ENCODE data around the gene GFER.

The GFER gene

DNA sequence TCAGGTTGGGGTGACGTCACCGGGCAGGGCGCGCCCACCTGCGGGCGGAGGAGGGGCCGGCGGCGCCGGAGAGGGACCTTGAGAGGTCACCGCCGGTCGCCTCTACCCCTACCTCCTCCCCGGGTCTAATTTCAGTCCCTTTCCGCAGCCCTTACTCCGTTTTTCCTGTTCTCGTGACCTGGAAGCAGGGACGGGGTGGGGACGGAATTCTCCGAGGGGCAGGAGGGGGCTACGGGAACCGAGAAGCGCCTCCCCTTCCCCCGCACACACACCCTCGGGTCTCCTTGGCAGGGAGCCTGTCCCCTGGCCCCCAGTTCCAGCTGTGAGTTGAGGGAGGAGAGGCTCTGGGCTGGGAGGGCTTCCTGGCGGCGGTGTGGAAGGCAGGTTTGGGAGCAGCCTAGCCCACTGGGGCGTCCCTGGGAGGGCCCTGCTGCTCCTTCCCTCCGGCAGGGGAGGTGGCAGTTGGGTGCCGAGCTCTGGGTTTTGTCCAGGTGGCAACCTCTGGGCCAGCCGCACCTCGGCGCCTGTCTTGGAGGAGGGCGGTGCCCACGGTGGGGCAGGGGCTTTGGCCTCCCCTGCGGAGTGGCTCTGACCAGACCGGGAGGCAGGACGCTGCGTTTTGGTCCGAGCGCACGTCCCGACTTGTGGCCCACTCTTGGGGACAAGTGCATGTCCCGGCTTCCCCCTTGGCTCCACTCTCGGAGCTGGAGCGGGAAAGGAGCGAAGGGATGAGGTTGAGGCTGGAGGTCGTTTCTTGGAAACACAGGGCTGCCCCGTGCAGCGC is 6.5 kb downstream of the GFER start:
- DNase-seq: peak in 2 of 5 experiments; percentile 28 to 46

DNA sequence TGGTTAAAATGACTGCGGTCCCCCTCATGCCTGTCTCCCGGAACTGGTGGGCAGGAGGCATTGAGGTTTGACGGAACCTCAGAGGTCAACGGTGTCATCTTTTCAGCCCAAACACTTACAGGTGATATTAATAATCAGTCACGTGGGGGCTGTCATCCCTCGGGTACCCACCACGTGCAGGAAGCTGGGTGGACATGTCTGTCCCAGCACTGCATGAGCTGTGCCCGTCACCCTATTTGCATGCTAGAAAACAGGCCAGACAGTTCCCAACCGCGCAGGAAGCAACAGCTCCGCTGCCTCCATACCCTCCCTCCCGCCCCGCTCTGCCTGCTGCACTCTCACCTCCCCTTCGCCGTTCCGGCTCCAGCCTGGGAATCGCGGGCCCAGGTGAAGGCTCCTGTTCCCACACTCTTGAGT is 7.2 kb downstream of the GFER start:
- DNase-seq: peak in 3 of 5 experiments; percentile 25 to 71 (median 61)

DNA sequence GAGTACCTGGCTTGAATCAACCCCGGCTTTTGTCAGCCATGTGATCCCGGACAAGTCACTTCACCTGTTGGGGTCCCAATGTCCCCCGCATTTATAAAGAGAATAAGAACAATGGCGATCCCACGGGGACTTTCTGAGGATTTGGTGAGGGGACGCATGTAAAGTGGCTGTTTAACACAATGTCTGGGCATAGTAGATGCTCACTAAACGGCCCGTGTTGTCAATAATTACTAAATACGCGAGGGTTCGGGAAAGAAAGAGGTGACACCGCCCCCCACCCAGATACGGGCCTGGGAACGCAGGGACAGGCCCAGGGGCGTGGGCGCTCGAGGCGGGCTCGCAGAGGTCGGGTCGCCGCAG is 7.6 kb downstream of the GFER start:
- DNase-seq: no peak

DNA sequence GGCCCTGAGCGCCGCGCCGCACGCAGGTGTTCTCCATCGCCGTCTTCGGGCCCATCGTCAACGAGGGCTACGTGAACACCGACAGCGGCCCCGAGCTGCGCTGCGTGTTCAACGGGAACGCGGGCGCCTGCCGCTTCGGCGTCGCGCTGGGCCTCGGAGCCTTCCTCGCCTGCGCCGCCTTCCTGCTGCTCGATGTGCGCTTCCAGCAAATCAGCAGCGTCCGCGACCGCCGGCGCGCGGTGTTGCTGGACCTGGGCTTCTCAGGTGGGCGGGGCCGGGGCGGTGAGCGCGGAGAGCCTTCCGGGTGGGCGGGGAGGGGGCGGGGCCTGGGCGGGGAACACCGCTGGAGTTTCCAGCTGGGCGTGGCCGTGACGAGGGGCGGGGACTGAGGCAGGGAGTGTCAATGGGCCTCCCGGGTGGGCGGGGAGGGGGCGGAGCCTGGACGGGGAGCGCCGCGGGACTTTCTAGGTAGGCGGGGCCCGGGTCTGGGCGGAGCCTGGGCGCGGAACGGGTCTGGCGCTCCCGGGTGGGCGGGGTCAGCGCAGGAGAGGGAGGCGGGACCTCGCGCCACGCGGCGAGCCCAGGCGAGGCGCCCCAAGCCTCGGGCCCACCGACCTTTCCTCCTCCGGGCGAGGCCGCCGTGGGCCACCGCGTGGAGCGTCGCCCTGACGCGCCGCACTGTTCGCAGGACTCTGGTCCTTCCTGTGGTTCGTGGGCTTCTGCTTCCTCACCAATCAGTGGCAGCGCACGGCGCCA is 8.1 kb downstream of the GFER start:
- DNase-seq: peak; percentile 90 to 99 (median 97)

DNA sequence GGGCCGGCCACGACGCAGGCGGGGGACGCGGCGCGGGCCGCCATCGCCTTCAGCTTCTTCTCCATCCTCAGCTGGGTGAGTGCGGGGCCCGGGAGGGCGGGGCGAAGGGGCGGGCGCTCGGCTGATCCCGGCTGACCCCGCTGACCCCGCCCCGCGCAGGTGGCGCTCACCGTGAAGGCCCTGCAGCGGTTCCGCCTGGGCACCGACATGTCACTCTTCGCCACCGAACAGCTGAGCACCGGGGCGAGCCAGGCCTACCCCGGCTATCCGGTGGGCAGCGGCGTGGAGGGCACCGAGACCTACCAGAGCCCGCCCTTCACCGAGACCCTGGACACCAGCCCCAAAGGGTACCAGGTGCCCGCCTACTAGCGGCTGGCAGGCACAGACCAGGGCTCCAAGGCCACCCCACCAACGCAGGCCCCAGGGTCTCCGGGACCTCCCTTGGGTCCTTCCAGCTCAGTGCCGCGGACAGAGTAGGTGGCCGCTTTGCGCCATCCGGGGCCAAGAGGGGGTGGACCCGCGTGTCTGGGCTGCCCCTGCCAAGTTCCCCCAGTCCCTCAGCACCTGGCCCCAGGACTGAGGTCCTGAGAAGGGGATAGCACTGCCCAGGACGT is 8.8 kb downstream of the GFER start:
- peak in 1 of 5 experiments; percentile 23 for DNase-seq

DNA sequence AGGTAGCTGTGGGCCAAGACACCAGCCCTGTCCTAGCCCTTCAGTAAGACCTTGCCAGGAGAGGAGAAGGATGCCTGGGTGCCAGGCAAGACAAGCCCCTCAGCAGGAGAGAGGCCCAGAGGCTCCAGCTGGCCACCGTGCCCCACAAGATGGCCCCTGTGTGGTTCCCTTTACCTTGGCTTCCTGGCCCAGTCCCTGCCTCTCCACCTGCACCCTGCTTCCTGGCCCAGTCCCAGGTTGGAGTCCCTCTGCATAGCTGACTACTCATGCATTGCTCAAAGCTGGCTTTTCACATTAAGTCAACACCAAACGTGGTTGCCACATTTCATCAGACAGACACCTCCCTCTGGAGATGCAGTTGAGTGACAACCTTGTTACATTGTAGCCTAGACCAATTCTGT is 9.7 kb downstream of the GFER start:
- DNase-seq: peak in 1 of 5 experiments; percentile 48

DNA sequence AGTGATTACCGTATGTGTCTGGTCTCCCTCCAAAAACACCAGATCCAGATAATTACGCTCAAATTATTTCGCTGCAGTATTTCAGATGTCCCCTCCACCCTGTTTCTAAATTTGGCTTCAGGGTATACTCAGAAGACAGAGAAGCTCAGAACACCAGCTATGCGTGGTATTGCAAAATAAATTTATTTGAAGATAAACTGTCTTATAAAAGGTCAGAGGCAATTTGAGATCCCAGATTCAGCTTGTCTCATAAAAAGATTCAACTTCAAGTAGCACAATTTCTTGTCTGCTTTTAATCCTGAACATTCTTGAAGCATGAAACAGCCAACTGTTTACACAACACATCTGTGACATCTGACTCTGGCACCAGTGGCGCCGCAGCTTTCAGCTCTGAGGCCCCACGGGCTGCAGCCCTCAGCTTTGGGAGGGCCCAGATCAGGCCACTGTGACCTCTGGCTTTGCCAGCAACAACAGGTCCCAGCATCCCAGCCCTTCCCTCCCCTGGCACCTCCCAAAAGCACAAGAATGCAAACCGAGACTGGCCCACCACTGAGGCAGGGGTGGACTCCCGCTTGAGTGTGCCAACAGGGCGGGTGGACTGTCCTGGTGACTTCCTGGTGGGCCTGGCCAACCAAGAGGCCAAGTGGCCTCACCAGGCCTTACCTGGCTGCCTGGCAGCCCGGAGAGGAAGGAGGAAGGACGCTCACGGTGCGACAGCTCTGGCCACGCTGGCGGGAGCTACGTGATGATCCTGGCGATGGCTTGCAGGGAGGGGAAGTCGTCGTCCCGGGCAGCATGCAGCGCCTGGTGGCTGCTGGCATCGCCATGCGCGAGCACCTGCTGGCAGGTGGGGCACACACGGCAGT is 13.7 kb downstream of the GFER start:
- DNase-seq: no peak

DNA sequence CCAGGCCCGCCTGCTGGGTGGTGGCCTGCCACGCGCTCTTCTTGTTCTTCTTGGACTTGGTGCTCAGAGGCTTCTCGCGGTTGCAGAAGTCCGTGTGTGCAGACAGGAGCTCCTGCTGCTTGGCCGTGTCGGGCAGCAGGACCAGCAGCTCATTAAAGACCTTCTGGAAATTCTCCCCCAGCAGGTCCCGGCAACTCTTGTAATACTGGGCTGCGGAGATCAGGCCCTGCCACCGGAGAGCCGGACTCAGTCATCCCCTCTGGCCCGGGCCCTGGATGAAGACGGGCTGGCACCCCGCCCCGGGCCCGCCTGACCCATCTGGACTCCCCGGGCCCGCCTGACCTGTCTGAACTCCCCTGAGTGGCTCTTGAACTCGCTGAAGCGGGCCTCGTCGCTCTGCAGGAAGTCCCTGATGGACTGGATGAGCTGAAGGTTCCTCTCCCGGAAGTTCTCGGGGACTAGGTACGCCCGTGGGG is 14.4 kb downstream of the GFER start:
- no peak for DNase-seq

DNA sequence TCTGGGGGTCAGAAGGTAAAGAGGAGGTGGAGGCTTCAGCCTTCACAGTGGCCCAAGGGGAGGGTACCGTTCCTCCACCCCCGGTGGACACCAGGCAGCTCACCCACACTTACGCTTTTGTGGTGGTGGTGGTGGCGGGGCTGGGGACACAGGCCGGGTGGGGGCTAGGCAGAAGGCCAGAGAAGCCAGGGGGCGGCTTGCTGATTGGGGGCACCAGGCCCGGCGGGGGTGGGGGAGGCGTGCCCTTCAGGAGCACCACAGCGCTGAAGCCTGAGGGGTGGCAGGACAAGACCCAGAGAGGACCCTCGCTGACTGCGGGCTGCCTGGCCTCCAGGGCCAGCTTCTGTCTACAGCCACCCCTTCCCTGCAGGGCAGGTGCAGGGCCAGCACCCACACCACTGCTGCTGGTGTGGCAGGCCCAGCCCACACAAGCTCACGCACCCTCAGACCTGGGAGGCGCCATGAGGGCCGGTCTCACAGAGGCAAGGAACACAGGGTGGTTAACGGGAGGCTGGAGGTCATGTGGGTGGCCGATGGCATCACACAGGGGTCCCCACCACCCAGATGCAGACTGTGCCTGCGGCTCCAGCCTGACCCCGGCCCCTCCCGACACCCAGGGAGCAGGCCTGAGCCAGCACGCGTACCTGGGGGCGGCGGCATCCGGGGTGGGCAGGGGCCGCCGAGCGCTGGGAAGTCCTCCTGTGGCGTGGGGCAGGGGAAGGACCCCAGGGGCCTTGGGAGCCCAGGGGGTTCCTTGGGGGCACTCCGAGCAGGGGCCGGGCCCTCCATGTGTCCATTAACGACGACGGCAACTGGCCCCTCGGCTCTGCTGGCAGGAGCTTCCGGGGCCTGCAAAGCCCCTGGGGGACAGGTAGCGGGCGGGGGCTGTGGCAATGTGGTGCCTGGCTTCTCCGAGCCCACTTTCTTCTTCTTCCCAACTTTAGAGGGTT is 15.1 kb downstream of the GFER start:
- DNase-seq: no peak

DNA sequence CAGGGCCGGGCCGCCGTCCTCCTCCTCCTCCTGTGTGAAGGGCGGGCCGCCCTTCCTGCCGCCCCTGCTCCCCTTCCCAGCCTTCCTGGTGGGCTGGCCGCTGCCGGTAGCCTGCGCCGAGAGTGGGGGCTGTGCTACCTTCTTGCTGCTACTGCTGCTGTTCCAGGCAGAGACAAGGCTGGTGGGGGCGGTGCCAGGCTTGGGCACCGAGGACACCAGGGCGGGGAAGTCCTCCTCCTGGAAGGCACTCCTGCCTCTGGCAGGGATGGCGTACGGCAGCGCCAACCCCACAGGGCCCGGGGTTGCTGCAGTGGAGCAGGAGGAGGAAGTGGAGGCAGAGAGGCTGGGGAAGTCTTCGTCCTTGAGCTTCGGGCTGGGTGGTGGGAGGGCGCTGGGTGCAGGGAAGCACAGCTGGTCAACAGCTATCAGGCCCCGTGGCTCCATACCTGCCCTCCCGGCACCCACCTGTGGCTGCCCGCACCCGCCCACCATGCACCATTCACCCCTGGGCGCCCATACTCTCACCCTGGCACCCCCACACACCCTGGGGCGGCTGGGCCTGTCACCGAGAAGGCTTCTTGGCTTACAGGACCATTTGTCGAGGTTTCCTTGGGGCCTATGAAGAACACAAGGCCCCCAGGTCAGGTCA is 16.0 kb downstream of the GFER start:
- no peak for DNase-seq

DNA sequence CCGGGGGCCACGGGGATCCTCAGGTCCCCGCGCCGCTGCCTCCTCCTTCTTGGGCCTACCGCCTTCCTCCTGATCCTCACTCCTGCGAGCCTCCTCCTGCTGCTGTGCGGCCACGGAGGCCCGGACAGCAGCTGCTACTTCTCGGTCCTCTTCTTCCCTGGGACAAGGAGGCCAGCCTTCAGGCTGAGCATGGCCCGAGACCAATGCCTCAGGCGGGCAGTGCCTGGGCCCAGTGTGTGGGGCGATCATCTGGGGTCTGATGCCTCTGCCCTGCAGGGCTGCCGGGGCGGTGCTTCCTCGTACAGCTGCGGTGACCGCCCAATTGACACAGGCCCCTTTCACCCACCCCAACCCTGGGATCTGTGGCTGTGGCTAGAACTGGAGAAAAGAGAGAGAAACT is 17.0 kb downstream of the GFER start:
- DNase-seq: no peak

DNA sequence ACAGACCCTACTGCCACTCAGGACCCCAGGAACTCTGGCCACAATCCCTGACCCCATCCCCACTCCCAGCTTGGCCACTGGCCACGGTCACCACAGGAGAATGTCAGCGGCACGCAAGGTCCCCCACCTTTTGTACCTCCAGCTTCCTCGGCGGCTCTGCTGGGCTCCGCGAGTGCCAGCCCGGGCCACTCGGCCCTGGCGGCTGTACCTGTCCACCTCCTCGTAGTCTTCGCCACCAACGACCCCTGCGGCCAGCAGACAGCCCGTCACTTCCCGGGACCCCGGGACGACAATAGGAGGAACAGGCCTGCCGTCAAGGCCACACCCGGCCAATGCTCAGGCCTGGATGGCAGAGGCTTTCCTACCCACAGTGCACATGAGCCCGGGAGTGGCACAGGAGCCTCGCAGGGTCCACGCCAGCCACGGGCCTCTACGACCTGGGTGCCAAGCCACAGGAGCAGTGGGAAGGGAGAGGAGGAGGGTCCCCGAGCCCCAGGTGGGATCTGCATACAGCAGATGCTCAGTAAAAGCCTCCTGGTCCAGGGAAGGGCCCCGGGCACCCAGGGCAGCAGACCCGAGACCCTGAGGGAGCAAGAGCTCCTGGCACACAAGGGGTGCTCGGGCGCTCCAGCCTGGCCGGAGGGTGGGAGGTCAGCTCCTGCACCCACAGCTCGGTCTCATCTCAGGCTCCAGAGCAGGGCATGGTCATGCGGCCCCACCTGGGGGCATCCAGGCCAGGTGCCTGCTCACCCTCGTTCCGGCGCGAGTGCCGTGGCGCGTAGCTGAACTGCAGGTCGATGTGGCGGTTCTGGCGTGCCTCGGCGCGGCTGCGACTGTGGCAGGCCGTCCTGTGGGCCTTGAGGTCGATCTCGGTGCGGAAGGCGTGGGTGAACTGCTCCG is 17.7 kb downstream of the GFER start:
- DNase-seq: no peak

DNA sequence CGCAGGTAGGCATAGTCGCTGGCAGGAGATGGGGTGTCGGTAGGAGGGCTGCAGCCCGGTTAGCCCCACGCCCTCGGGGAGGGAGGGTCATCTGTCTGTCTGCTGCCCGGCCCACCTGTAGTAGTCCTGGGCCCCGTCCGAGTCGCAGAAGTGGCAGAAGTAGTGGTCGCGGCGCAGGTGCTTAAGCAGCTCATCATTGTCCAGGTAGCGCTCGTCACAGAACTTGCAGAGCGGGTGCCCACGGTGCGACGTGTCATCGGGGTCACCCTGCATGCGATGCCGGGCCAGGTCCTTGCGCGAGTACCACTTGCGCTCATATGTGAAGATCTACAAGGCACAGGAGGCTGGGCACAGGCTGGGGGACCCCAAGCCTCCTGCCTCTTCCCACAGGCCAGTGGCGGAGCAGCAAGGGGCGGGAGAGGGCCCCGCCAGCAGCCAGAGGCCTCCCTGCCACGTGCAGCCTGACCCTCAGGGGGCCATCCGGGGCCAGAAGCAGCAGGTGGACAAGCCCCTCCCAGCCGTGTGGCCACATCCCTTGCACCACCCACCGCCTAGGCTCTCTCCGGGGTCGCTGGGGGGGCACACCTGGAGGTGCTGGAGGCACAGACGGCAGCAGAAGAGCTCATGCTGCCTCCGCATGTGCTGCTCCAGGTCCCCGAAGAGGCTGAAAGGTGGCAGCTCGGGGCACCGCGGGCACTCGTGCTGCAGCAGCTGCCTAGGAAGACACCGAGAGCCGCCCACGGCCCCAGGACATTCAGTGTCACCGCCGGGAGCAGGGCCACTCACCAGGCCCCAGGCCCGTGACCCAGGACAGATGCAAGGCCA is 18.6 kb downstream of the GFER start:
- no peak for DNase-seq

DNA sequence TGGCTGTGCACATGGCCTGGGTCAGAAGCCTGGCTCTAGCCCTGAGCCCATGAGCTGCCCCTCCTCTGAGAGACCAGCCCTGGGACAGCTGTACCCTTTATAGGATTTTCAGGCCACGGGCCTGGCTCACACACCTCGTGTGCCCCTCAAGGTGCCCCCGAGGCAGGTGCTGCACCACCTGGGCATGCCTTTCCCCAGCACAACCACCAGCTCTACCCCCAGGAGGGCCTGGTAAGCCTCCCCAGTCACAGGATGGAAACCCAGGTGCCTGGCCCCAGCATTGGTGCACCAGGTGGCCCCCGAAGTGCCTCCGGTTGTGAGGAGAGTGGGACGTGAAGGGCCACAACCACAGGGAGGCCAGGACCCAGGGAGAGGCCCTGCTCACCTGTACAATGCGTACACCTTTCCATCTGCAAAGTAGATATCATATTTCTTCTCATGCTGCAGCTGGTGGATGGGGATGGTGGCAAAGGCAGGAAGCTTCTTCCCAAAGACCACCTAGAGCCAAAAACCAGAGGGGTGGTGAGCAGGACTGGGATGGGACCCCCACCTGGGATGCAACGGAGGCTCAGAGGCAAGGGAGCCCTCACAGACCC is 19.3 kb downstream of the GFER start:
- DNase-seq: no peak

DNA sequence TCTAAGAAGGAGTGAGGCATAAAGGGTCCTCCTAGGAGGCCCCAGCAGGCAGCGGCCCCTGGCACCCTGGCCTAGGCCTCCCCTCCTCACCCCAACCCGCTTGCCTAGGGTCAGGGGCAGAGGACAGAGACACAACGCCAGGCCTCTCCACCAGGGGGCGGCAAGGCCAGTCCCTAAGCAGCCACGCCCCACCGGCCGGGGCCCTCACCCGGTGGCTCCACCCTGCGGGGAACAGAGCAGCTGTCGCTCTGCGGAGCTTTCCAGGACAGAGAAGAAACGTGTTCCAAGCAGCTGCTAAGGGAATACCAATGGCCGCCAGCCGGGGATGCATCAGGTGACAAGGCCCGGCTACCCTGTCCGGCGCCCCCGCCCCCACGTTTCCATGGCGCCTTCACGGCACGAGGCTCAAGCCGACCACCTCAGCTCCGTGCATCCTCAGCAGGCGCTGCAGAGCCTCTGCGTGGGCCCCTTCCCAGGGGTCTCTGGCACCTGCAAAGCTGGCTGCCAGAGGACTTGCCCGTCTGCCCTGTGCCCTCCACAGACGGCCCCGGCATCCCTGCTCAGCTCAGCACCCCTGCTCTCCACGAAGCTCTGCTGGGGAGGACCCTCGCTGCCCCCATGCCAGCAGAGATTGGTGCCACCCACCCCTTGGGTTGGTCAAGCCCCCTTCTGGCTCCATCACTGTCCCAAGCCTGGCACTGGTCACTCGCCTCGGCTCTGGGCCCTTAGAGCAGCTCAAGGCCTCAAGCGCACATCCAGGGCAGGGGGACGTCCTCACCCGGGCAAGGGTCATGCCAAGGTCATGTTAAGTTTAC is 20.0 kb downstream of the GFER start:
- peak; percentile 59 to 83 (median 79) for DNase-seq

DNA sequence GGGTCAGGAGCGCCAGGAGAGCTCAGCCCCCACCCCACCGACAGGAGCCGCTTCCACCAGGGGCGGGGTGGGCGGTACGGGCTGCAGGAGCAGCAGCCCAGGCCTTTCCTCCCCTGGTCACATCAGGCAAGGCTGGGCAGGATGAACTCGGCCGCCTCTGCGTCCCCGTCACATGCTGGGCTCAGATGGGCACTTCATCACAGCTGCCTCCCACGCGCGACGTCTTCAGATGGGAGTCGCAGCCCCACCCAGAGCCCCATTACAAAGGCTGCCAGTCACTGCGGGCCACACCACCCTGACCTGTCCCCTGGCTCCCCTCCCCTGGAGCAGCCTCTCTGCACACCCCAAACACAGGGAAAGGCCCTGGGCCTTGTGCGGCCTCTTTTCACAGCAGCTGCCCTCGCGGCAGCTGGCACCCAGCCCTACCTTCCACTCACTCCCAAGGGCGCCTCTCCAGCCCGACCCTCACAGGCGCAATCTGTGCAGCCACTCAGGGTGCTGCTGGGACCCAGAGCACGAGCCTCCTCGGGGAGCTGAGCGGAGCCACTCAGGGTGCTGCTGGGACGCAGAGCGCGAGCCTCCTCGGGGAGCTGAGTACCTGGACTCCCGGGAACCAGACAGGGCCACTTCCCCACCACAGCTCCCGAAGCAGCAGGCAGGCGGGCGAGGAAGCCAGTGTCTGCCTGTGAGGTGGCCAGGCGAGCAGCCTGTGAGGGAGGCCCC is 21.0 kb downstream of the GFER start:
- no peak for DNase-seq

DNA sequence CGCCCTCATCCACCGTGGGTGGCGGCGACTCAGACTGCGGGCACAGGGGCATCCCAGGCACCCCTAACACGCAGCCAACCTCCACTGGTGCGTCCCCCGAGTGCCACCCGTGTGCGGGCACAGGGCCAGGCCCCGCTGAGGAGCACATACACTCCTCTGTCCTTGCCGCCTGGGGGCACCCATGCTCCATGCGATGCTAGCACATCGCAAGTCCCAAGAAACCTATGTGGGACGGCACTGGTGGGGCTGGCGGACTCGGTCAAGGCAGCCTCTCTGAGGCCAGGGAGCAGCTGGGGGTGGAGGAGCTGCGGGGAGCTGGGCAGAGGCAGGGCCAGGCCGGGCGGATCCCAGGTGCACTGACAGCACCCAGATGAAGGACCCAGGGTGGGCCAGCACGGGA is 21.7 kb downstream of the GFER start:
- no peak for DNase-seq

Data from T-helper 2 cell (primary cell).